Measurements from ENCODE around the gene ARID2.
A peak's percentile ranks its signal among the peaks of the same experiment; 100 is the strongest.

GRCh38 chr12:45745861-45746277 is 16.4 kb downstream of the ARID2 start:
- TF ChIP-seq CTCF (IDR thresholded peaks at IDR 0.05; ENCODE audit: low read depth, low read length, missing input control) (peak; percentile 30), ZBTB33 (IDR thresholded peaks at IDR 0.05) (no peak), GABPA (IDR thresholded peaks at IDR 0.05 in 1 of 2, conservative IDR thresholded peaks at IDR 0.05 in 1 of 2) (no peak), SP1 (IDR thresholded peaks at IDR 0.05) (no peak), EGR1 (IDR thresholded peaks at IDR 0.05; ENCODE audit: low read depth in 2 of 2) (no peak), MAX (IDR thresholded peaks at IDR 0.05) (no peak), TAF1 (conservative IDR thresholded peaks at IDR 0.05) (no peak), JUND (IDR thresholded peaks at IDR 0.05) (no peak), REST (IDR thresholded peaks at IDR 0.05) (no peak), RAD21 (IDR thresholded peaks at IDR 0.05) (peak; percentile 60 to 63), YY1 (IDR thresholded peaks at IDR 0.05) (no peak), ATF3 (IDR thresholded peaks at IDR 0.05) (no peak)
